ENCODE data around the gene SRGAP1.

Gene SRGAP1

DNA sequence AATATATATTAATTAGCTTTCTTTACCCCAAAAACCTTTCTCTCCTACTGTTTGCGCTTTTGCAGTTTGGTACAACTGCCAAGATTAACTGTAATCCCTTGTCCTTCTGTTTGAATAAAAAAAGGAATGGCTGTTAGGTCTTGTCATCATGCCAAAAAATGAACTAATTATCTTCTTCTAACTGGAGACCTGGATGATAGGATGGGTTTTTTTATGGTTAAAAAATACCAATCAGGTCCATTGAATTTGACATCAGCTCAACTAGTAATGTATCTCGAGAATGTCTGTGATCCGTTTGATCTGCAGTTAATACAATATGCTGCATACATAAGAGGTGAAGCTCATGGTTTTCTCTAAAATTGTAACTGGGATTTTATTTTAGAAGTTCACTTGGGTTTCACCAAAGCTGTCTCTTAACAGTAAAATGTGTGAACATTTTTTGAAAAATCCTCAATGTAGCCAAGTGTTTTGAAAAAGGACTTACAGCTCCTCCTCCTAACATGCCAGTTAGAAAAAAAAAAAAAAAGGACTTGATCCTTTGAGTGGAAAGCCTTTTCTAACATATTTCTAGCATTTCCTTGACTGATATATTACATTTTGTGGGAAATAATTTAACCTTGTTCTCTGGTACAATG is 96.8 kb downstream of the SRGAP1 start:
- DNase-seq: no peak

GRCh38 chr12:63941879-63942278 is 97.4 kb downstream of the SRGAP1 start:
- no peak for DNase-seq

GRCh38 chr12:63942464-63943241 is 98.2 kb downstream of the SRGAP1 start:
- no peak for DNase-seq

DNA sequence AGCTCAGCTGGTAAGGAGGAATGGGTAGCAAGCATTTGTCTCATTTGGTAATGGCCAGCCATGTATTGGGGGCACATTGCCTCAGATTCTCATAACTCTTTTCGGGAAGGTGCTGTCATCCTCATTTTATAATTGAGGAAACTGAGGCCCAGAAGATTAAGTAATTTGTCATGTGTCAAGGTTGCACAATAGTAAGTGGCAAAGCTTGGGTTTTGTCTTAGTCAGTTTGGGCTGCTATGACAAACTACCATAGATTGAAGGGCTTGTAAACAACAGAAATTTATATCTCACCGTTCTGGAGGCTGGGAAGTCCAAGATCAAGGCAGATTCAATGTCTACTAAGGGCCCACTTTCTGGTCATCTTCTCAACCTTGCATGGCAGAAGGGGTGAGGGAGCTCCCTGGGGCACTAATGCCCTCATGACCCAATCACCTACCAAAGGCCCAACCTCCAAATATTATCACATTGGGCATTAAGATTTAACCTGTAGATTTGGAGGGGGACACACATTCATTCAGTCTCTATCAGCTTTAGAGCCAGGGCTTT is 99.6 kb downstream of the SRGAP1 start:
- no peak for DNase-seq

GRCh38 chr12:63944586-63945228 is 100.2 kb downstream of the SRGAP1 start:
- no peak for DNase-seq

- DNase-seq: no peak
Measured at GRCh38 chr12:63945777-63946176, 101.3 kb downstream of the SRGAP1 start.

DNA sequence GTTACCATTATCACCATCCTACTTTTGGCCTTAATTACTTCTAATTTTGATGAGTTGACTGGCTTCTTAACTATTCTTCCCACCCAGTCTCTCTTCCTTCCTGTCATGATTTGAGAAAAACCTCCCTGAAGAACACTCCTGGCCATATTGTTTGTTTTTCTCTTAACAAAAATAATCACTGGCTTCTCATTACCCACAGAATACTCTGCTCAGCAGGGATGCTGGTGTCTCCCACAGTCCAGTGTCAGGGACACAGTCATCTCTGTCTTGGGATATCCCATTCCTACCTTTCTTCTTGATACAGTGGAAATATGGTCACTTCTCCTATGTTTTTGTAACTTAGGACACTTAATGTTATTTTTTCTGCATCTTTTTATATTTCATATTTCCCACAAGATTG is 103.7 kb downstream of the SRGAP1 start:
- no peak for DNase-seq

- DNase-seq: no peak
Measured at GRCh38 chr12:63949902-63950301, 105.4 kb downstream of the SRGAP1 start.

DNA sequence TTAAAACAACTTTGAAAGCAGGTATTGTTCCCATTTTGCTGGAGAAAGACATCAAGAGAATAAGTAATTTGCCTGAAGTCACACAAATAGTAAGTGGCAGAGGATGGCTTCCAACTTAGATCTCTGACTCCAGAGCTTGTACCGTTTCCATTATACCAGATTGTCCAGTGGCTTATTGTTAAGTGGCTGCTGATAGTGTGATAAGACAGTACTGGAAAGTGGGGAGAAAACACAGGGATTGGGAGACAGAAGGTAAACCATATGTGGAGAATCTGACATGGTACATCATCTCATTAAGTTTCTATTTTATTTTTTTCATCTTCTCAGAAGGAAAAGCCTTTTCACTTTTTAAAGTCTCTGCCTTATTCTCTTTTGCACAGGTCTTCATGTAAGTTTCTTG is 108.5 kb downstream of the SRGAP1 start:
- no peak for DNase-seq

- DNase-seq: peak; percentile 57
Measured at GRCh38 chr12:63955831-63956666, 111.5 kb downstream of the SRGAP1 start.

GRCh38 chr12:63957496-63957895 is 113.0 kb downstream of the SRGAP1 start:
- no peak for DNase-seq

- DNase-seq: no peak
Measured at GRCh38 chr12:63958876-63959580, 114.5 kb downstream of the SRGAP1 start.

GRCh38 chr12:63961048-63961447 is 116.5 kb downstream of the SRGAP1 start:
- DNase-seq: no peak

DNA sequence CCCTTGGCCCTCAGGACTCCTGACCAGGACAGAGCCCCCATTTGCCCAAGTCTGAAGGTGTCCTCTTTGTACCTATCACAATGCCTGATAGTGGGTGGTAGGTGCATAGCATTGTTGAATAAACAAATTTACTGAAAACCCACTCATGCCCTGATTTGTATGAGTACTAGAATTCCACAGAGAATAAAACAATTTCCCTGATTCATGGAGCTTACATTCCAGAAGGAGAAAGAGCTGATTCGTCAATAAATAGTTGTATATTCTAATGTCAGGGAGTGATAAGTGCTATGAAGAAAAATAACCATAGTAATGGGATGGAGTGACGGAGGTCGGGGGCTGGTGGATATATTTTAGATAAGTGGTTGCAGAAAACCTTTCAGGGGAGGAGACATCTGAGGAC is 117.0 kb downstream of the SRGAP1 start:
- no peak for DNase-seq

- no peak for DNase-seq
Measured at GRCh38 chr12:63963868-63964267, 119.4 kb downstream of the SRGAP1 start.

GRCh38 chr12:63964301-63964700 is 119.8 kb downstream of the SRGAP1 start:
- no peak for DNase-seq

DNA sequence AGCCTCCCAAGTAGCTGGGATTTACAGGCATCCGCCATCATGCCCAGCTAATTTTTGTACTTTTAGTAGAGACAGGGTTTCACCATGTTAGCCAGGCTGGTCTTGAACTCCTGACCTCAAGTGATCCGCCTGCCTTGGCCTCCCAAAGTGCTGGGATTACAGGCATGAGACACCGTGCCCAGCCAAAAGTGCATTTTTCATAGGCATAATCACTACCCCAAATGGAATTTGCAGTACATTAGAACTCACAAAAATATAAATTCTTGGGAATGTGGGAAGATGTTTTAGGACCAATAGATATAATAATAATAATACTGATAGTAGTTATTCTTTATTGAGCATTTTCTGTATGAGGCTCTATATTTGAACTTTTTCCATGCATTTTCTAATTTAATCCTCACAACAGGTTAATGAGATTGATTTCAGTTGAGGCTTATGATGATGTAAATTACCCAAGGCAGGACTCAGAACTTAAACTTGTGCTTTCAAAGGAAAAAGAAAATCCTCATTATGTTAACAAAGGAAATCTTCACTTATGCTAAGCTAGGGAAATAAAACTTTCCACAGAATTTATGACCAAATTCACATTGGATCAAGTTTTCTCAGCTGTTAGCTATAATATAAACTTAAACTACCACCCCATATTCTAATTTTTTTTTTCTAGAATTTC is 121.6 kb downstream of the SRGAP1 start:
- DNase-seq: no peak

- no peak for DNase-seq
Measured at GRCh38 chr12:63966606-63966975, 122.1 kb downstream of the SRGAP1 start.

GRCh38 chr12:63967358-63968145 is 123.1 kb downstream of the SRGAP1 start:
- DNase-seq: no peak

GRCh38 chr12:63968673-63969072 is 124.2 kb downstream of the SRGAP1 start:
- DNase-seq: no peak

DNA sequence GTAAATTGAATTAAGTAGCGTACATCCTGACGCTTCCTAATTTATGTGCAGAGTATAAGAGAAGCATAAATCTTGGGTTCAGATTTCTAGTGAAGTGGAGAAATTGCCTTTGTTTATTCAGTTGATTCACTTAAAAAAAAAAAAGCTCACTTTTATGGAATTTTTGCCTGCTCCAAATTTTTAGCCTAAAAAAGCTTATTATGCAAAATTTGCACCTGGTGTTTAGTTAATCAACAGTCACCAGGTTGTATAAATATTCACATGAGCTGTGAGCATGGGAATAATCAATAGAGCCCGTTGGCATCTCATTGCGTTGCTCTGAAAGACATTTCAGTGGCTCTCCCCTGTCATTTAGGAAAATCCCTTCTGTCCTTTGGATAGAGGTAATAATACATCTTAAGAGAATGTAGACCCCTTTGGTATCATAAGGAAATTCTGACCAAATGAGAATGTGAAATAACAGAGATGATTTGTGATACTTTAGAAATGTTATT is 132.4 kb downstream of the SRGAP1 start:
- DNase-seq: no peak
